ENCODE results near the gene PSMB8. TPM values are rescaled to one million over a fixed set of nuclear protein-coding genes. Genes with fewer than 3 reads are reported as not detected.

Gene PSMB8
- total RNA-seq, 6 experiments from 2014 or later = 24.4 to 43.3 (median 39.5) TPM

- H3K27ac Mint-ChIP-seq = no peak overlapping the region
Measured at GRCh38 chr6:32839356-32839755, 4.5 kb downstream of the PSMB8 start.

GRCh38 chr6:32838114-32838958 lies 5.5 kb downstream of the PSMB8 start, which contains the start of gene TAP2:
TSS of gene TAP2 (minus strand) at chr6:32838739. CDS start at chr6:32838233, 506 bp downstream.
- TF ChIP-seq CTCF (IDR thresholded peaks at IDR 0.05) = peak; percentile 97
- Mint-ChIP-seq H3K4me1 (ENCODE audit: low read depth) (peaks cover 41% of the 10 kb centered on the region), H3K27ac (peak within 1 kb of the TSS; percentile 85), H3K36me3 (ENCODE audit: low read depth) (peaks cover 22% of the 10 kb centered on the region), H3K9me3 (no peaks in the 10 kb centered on the region), H3K4me3 (peak within 1 kb of the TSS; percentile 88), H3K27me3 (ENCODE audit: insufficient read depth) (peaks cover 3% of the 10 kb centered on the region; the same call in 1 of the 2 replicates)
- DNase-seq = peak; percentile 91

More at GRCh38 chr6:32839356-32839755, 4.5 kb downstream of the PSMB8 start:
- H3K9me3 Mint-ChIP-seq = no peaks in the 10 kb centered on the region
- H3K4me1 Mint-ChIP-seq (ENCODE audit: low read depth) = peaks cover 46% of the 10 kb centered on the region
- H3K27me3 Mint-ChIP-seq (ENCODE audit: insufficient read depth) = peaks cover 4% of the 10 kb centered on the region
- TF ChIP-seq CTCF (IDR thresholded peaks at IDR 0.05) = no peak
- no peak for DNase-seq
- H3K36me3 Mint-ChIP-seq (ENCODE audit: low read depth) = peaks cover 15% of the 10 kb centered on the region
- no peak overlapping the region for H3K4me3 Mint-ChIP-seq

GRCh38 chr6:32837651-32838113 lies 6.2 kb downstream of the PSMB8 start:
- peaks cover 22% of the 10 kb centered on the region for H3K36me3 Mint-ChIP-seq (ENCODE audit: low read depth)
- peak overlapping the region; percentile 88 for H3K4me3 Mint-ChIP-seq
- peaks cover 34% of the 10 kb centered on the region for H3K4me1 Mint-ChIP-seq (ENCODE audit: low read depth)
- peaks cover 1% of the 10 kb centered on the region; the same call in 1 of the 2 replicates for H3K27me3 Mint-ChIP-seq (ENCODE audit: insufficient read depth)
- peak overlapping the region; percentile 85 for H3K27ac Mint-ChIP-seq
- no peak for DNase-seq
- no peaks in the 10 kb centered on the region for H3K9me3 Mint-ChIP-seq
- no peak for TF ChIP-seq CTCF (IDR thresholded peaks at IDR 0.05)

- no peak for TF ChIP-seq CTCF (IDR thresholded peaks at IDR 0.05)
- Mint-ChIP-seq H3K4me3 (peak overlapping the region; percentile 88), H3K36me3 (ENCODE audit: low read depth) (peaks cover 17% of the 10 kb centered on the region), H3K4me1 (ENCODE audit: low read depth) (peaks cover 26% of the 10 kb centered on the region), H3K27ac (peak overlapping the region; percentile 85), H3K9me3 (no peaks in the 10 kb centered on the region), H3K27me3 (ENCODE audit: insufficient read depth) (peaks cover 1% of the 10 kb centered on the region; the same call in 1 of the 2 replicates)
- no peak for DNase-seq
Measured at GRCh38 chr6:32836873-32837272, 7.0 kb downstream of the PSMB8 start.

GRCh38 chr6:32835167-32835893 lies 8.5 kb downstream of the PSMB8 start:
- H3K27ac Mint-ChIP-seq = no peak overlapping the region
- no peak for TF ChIP-seq CTCF (IDR thresholded peaks at IDR 0.05)
- no peaks in the 10 kb centered on the region for H3K9me3 Mint-ChIP-seq
- H3K27me3 Mint-ChIP-seq (ENCODE audit: insufficient read depth) = peaks cover 1% of the 10 kb centered on the region; the same call in 1 of the 2 replicates
- no peak overlapping the region for H3K4me3 Mint-ChIP-seq
- H3K4me1 Mint-ChIP-seq (ENCODE audit: low read depth) = peaks cover 23% of the 10 kb centered on the region
- 0 out of 2 replicates have a peak, but pooled peaks cover 7% of the 10 kb centered on the region for H3K36me3 Mint-ChIP-seq (ENCODE audit: low read depth)
- no peak for DNase-seq
